Naive thymus-derived CD8-positive, alpha-beta T cell (primary cell): ENCODE results near the gene KISS1. TPM values are rescaled to one million over a fixed set of nuclear protein-coding genes. Genes with fewer than 3 reads are reported as not detected.

Experiments used
- ATAC-seq, 2 donors: fragments of 150-1000 bp; cut with Tn5 transposase in 1 of 2; sonication (Bioruptor Pico), chemical (Tn5 transposase) in 1 of 2; 1 replicate in 1 of 2; 2 replicates in 1 of 2; pipeline ENCODE4 v1.10.0; 2021; ENCODE audit warnings: mild to moderate bottlenecking in 2 of 2, moderate library complexity in 2 of 2
- POLR2A ChIA-PET: fragments of 350-600 bp; sonication (Branson Sonifier 250); formaldehyde crosslinking; loops from one replicate; lab custom pipeline; 2021; ENCODE audit warnings: antibody characterized with exemption; lab: Charles Lee
- DNase-seq, 10 donors: peaks; one replicate each; pipeline versions ENCODE4 v3.0.0 to v3.0.0-alpha.2; 2020 to 2022
- H3K27ac Mint-ChIP-seq, 10 donors: one replicate each; pipeline ENCODE4 v1.8.0; 2020 to 2022; ENCODE audit warnings: mild to moderate bottlenecking in 10 of 10, mixed read lengths in 10 of 10, moderate library complexity in 4 of 10, inconsistent platforms in 1 of 10
- H3K27me3 Mint-ChIP-seq, 5 donors: one replicate each; pipeline ENCODE4 v1.8.0; 2021 to 2022; ENCODE audit warnings: mixed read lengths in 5 of 5
- H3K36me3 Mint-ChIP-seq, 3 donors: one replicate each; pipeline ENCODE4 v1.8.0; 2020 to 2022; ENCODE audit warnings: mixed read lengths in 3 of 3, mild to moderate bottlenecking in 2 of 3, inconsistent platforms in 1 of 3
- H3K4me1 Mint-ChIP-seq, 4 donors: one replicate each; pipeline ENCODE4 v1.8.0; 2021 to 2022; ENCODE audit warnings: mixed read lengths in 4 of 4
- H3K4me3 Mint-ChIP-seq, 10 donors: one replicate each; pipeline ENCODE4 v1.8.0; 2020 to 2022; ENCODE audit warnings: mild to moderate bottlenecking in 10 of 10, mixed read lengths in 10 of 10, moderate library complexity in 6 of 10, inconsistent platforms in 1 of 10
- H3K9me3 Mint-ChIP-seq, 9 donors: one replicate each; pipeline ENCODE4 v1.8.0; 2020 to 2022; ENCODE audit warnings: mixed read lengths in 9 of 9, mild to moderate bottlenecking in 3 of 9, inconsistent platforms in 1 of 9, moderate library complexity in 1 of 9
- polyA plus RNA-seq, 3 donors: library from polyadenylated mRNA; unstranded; fragments of 300-500 nt; fragmentation: Illumina TruSeq; gene quantifications; one replicate each; pipeline ENCODE4 v1.2.3, GENCODE V29; 2021
- total RNA-seq, 8 experiments: library from RNA in 2 of 8; stranded (reverse) in 2 of 8; gene quantifications; one replicate each; pipeline ENCODE4 v1.2.3 and lab custom pipeline; 2021 to 2026

The KISS1 gene
- total and polyA plus RNA-seq, 5 experiments from 2014 or later, result not detected

- Mint-ChIP-seq H3K27ac (peak overlapping the region in 1 of 10 donors; percentile 91), H3K27me3 (peaks cover 3 to 10% (median 6%) of the 10 kb centered on the region in 5 donors), H3K36me3 (peaks cover 0 to 5% (median 4%) of the 10 kb centered on the region in 3 donors), H3K4me3 (no peak overlapping the region), H3K9me3 (peaks cover 0 to 7% (median 6%) of the 10 kb centered on the region in 9 donors), H3K4me1 (peaks cover 0 to 2% (median 0%) of the 10 kb centered on the region in 4 donors)
- ATAC-seq, result peak; percentile 98 to 100
- peak; percentile 65 to 88 (median 78) for DNase-seq
- POLR2A ChIA-PET, result interaction anchor here (1.2 to 3.1 kb wide), 2 partner anchors 11 to 201 kb away, joined by 4 to 13 read pairs; partner anchors contain the start of gene ETNK2
These were observed 33.7 kb downstream of the KISS1 start for GRCh38 chr1:204162494-204163074.

DNA sequence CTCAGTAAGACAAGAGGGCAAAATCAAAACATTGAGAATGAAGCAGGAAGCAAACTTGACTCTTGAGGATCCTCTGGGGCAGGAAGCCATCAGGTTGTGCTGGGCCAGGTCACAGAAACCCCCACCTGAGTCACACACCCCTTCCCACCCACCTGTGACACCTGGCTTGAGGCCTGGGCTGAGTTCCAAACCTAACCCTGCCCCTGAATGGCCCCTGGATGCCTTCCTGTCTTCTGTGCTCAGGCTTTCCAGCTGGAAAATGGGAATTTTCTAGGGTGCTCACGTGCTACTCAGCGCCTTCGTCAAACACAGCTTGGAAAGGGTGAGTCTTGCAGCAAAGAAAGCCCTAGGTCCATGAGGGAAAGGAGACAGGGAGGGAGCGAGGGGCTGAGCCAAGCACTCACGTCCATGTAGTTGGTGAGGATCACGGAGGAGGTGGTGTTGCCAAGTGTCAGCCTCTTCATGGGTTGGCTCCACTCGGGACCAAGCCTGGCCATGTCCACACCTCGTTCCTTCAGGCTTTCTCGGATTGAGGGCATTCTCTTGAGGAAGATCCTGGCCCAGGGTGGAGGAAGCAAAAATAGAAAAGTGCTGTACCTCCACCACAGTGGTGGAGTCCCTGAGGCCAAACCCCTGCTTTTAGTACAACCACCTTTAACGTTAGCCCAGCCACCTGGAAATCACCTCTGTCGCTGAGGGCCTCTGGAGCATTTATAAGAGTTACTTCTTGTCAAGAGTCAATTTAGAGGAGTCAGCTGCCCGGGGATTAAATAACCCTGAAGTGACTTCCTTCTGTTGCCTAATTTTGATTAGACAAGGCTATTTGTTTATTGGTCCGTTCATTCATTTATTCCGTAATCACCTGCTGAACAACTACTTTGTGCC is 34.4 kb downstream of the KISS1 start:
- Mint-ChIP-seq H3K27me3 (peaks cover 2 to 10% (median 6%) of the 10 kb centered on the region in 5 donors), H3K4me3 (no peak overlapping the region), H3K36me3 (no peaks in the 10 kb centered on the region), H3K27ac (peak overlapping the region in 1 of 10 donors; percentile 91), H3K4me1 (peaks cover 0 to 2% (median 0%) of the 10 kb centered on the region in 4 donors), H3K9me3 (peaks cover 0 to under 1% (median 0%) of the 10 kb centered on the region in 9 donors)
- POLR2A ChIA-PET, result interaction anchor here (1.2 to 3.1 kb wide), 2 partner anchors 10 to 202 kb away, joined by 4 to 13 read pairs; partner anchors contain the start of gene ETNK2
- ATAC-seq (no peak), DNase-seq (no peak)

DNA sequence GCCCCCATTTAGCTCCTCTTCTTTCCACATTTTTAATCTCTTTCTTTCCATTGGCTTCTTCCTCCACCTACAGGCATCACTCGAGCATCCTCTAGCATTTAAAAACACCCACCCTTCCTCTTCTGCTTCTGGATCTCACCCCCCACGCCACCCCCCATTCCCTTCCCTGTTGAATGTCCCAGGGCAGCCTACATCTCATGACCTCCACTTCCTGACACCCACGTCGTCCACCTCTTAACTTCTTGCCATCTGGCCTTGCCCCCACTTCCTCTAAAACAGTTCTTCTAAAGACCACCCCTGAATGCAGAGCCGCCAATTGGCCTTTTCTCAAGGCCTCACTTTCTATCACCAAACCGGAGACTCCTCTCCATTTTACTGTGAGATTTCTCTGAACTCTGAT is 38.3 kb downstream of the KISS1 start:
- no peak for DNase-seq
- POLR2A ChIA-PET, result interaction anchor here (0.6 to 0.7 kb wide), 2 partner anchors 192 to 1114 kb away, joined by 3 to 5 read pairs; no protein-coding TSS in a partner anchor
- H3K27ac Mint-ChIP-seq, result peak overlapping the region in 1 of 10 donors; percentile 23
- no peaks in the 10 kb centered on the region for H3K9me3 Mint-ChIP-seq
- no peak for ATAC-seq
- no peak overlapping the region for H3K4me3 Mint-ChIP-seq
- H3K4me1 Mint-ChIP-seq, result peaks cover 0 to 2% (median 0%) of the 10 kb centered on the region in 4 donors
- peaks cover 2 to 9% (median 4%) of the 10 kb centered on the region in 5 donors for H3K27me3 Mint-ChIP-seq
- H3K36me3 Mint-ChIP-seq, result no peaks in the 10 kb centered on the region

DNA sequence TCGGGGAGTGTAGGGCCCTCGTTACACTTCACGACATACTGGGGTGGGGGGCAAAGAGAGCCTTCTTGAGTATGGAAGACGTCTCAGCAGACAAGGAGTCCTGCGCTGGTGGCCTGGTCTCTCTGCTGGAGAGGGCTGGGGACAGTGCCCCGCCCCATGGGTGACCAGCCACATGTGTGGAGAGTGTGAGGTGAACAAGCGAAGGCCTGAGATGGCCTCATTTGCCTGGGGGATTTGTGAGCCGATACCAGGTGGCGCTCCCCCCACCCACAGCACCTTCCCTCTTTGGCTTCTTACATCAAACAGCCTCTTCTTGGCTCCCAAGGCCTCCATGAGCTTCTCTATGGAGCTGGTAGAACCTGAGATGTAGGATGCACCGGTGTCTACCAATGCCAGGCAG is 40.4 kb downstream of the KISS1 start:
- Mint-ChIP-seq H3K27ac (peak overlapping the region in 2 of 10 donors; percentile 15 to 60), H3K9me3 (no peaks in the 10 kb centered on the region), H3K4me3 (no peak overlapping the region), H3K4me1 (peaks cover 0 to 7% (median 2%) of the 10 kb centered on the region in 4 donors), H3K36me3 (no peaks in the 10 kb centered on the region), H3K27me3 (peaks cover 0 to 5% (median 2%) of the 10 kb centered on the region in 5 donors)
- no peak for DNase-seq
- ATAC-seq, result no peak
- POLR2A ChIA-PET, result no interaction called here

DNA sequence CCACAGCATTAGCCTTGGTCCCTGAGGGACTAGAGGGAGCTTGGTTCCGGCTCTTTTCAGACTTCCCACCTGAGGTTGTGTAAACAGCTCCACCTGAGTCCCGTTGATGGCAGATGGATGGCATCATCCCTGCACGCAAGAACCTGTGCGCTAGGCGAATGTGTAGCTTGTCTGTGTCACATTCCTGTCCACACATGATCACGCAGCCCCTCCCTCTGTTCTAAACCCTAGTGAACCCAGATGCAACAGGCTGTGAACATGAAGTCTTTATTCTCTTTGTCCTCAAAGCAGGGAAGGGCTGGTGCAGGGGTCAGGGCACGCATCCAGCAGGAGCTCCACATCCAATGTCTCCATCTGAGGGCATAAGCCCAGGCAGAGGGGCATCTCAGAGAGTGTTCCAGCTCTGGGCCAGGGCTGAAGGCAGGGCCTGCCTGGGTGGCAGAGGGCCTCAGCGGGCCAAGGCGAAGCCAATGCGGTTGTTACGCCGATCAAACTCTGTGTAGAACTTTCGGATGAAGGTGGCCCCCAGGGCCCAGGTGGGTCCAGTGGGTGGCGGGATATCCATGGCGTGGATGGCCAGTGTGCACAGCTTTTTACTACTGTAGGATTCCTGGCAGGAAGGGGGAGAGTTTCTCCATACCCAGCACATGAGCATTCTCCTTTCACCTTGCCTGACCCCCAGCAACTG is 41.6 kb downstream of the KISS1 start:
- no peaks in the 10 kb centered on the region for H3K27me3 Mint-ChIP-seq
- H3K36me3 Mint-ChIP-seq, result no peaks in the 10 kb centered on the region
- no peak overlapping the region for H3K27ac Mint-ChIP-seq
- POLR2A ChIA-PET, result no interaction called here
- DNase-seq (no peak), ATAC-seq (no peak)
- no peaks in the 10 kb centered on the region for H3K9me3 Mint-ChIP-seq
- peak overlapping the region in 2 of 10 donors; percentile 2 to 68 for H3K4me3 Mint-ChIP-seq
- peaks cover 0 to 15% (median 7%) of the 10 kb centered on the region in 4 donors for H3K4me1 Mint-ChIP-seq

- H3K4me1 Mint-ChIP-seq, result peaks cover 2 to 15% (median 7%) of the 10 kb centered on the region in 4 donors
- POLR2A ChIA-PET, result no interaction called here
- H3K27ac Mint-ChIP-seq, result no peak overlapping the region
- no peaks in the 10 kb centered on the region for H3K9me3 Mint-ChIP-seq
- ATAC-seq (no peak), DNase-seq (no peak)
- no peaks in the 10 kb centered on the region for H3K27me3 Mint-ChIP-seq
- peak overlapping the region in 5 of 10 donors; percentile 5 to 41 (median 19) for H3K4me3 Mint-ChIP-seq
- H3K36me3 Mint-ChIP-seq, result no peaks in the 10 kb centered on the region
These were observed 42.6 kb downstream of the KISS1 start for GRCh38 chr1:204153667-204154066.

- POLR2A ChIA-PET, result interaction anchor here (0.9 to 1.3 kb wide), 2 partner anchors 10 to 230 kb away, joined by 4 to 6 read pairs; no protein-coding TSS in a partner anchor
- peak overlapping the region in 7 of 10 donors; percentile 20 to 74 (median 60) for H3K27ac Mint-ChIP-seq
- DNase-seq, result no peak
These were observed 43.8 kb downstream of the KISS1 start for GRCh38 chr1:204152310-204153044.

GRCh38 chr1:204151552-204152309 is 44.6 kb downstream of the KISS1 start, which contains the start of gene ETNK2:
ETNK2 (minus strand) TSS chr1:204152044; CDS start chr1:204151852, 192 bp downstream.
- Mint-ChIP-seq H3K27ac (peak within 1 kb of the TSS in 8 of 10 donors; percentile 20 to 87 (median 68)), H3K27me3 (no peaks in the 10 kb centered on the region), H3K4me1 (peaks cover 2 to 15% (median 7%) of the 10 kb centered on the region in 4 donors), H3K36me3 (no peaks in the 10 kb centered on the region), H3K9me3 (no peaks in the 10 kb centered on the region), H3K4me3 (peak within 1 kb of the TSS; percentile 70 to 88 (median 76))
- POLR2A ChIA-PET, result interaction anchor here (0.5 to 1.3 kb wide), 3 partner anchors 11 to 289 kb away, joined by 4 to 6 read pairs (median 6); no protein-coding TSS in a partner anchor
- ATAC-seq, result peak; percentile 83 to 84
- DNase-seq, result peak; percentile 32 to 77 (median 66)

More at GRCh38 chr1:204152310-204153044, 43.8 kb downstream of the KISS1 start:
- Mint-ChIP-seq H3K4me3 (peak overlapping the region; percentile 64 to 87 (median 74)), H3K4me1 (peaks cover 2 to 15% (median 7%) of the 10 kb centered on the region in 4 donors), H3K9me3 (no peaks in the 10 kb centered on the region), H3K27me3 (no peaks in the 10 kb centered on the region), H3K36me3 (no peaks in the 10 kb centered on the region)
- ATAC-seq, result peak in 1 of 2 donors; percentile 22

GRCh38 chr1:204150702-204151551 is 45.4 kb downstream of the KISS1 start:
- Mint-ChIP-seq H3K27me3 (no peaks in the 10 kb centered on the region), H3K27ac (peak overlapping the region in 6 of 10 donors; percentile 52 to 87 (median 66)), H3K4me1 (peaks cover 5 to 15% (median 7%) of the 10 kb centered on the region in 4 donors), H3K36me3 (no peaks in the 10 kb centered on the region), H3K4me3 (peak overlapping the region; percentile 69 to 88 (median 70)), H3K9me3 (no peaks in the 10 kb centered on the region)
- peak; percentile 27 to 33 for ATAC-seq
- peak in 5 of 10 donors; percentile 4 to 29 (median 12) for DNase-seq
- POLR2A ChIA-PET, result interaction anchor here (1.3 kb wide), 1 partner anchor 12 kb away, joined by 4 read pairs; no protein-coding TSS in a partner anchor
